HEK293 (cell line): ENCODE measurements around the gene NLRC4.

Experiments
- CTCF ChIA-PET: fragments of 350-600 bp; formaldehyde crosslinking; extraction: SDS; loops from one replicate; lab custom pipeline; 2021; ENCODE audit warnings: antibody characterized with exemption; lab: Yijun Ruan, JAX
- POLR2A ChIA-PET: fragments of 300-600 bp; formaldehyde crosslinking; extraction: SDS; loops from one replicate; lab custom pipeline; 2020; ENCODE audit warnings: antibody characterized with exemption, inconsistent platforms; lab: Yijun Ruan, JAX
- H3K27ac ChIP-seq: fragments of 200-500 bp; sonication (Bioruptor generic); 2 replicates; pipeline ENCODE4 v1.5.1; 2014; ENCODE audit warnings: low read depth, low read length, control low read depth, inconsistent platforms; ENCODE audit errors: extremely low read depth
- H3K36me3 ChIP-seq, 2 experiments: fragments of 200-500 bp in 1 of 2; sonication (Bioruptor generic) in 1 of 2; 1 replicate in 1 of 2; 2 replicates in 1 of 2; pipeline ENCODE4 v1.5.1; 2014 to 2017; ENCODE audit warnings: inconsistent platforms in 2 of 2, low read length in 2 of 2; ENCODE audit not compliant: control insufficient read depth in 2 of 2, insufficient read depth in 1 of 2
- H3K4me1 ChIP-seq: fragments of 200-500 bp; sonication (Bioruptor generic); 2 replicates; pipeline ENCODE4 v1.5.1; 2014; ENCODE audit warnings: mild to moderate bottlenecking, low read length, inconsistent platforms; ENCODE audit not compliant: control insufficient read depth, insufficient read depth
- H3K4me3 ChIP-seq: 2 replicates; pipeline ENCODE4 v1.5.1; 2011; ENCODE audit warnings: low read depth, mild to moderate bottlenecking, control low read depth, low read length, moderate library complexity
- H3K9me3 ChIP-seq: fragments of 200-500 bp; sonication (Bioruptor generic); 2 replicates; pipeline ENCODE4 v1.5.1; 2014; ENCODE audit warnings: low read depth, low read length, inconsistent platforms; ENCODE audit not compliant: control insufficient read depth, insufficient read depth
- HOXA7 ChIP-seq: sonication (generic); formaldehyde crosslinking; IDR thresholded peaks from 2 replicates; pipeline ENCODE4 v1.8.1; 2022; ENCODE audit warnings: missing genetic modification reagents, borderline replicate concordance
- ZNF501 ChIP-seq: fragments of 450-650 bp; formaldehyde crosslinking; IDR thresholded peaks from 2 replicates; pipeline ENCODE4 v1.5.1; 2016; ENCODE audit warnings: missing biosample characterization, missing genetic modification characterization
- ZNF561 ChIP-seq: fragments of 450-650 bp; IDR thresholded peaks from 2 replicates; pipeline ENCODE4 v1.5.1; 2018; ENCODE audit warnings: missing biosample characterization, missing genetic modification characterization, borderline replicate concordance

NLRC4 gene

GRCh38 chr2:32182667-32183066 lies 82.0 kb downstream of the NLRC4 start:
- ChIA-PET POLR2A (no interaction called here), CTCF (no interaction called here)
- TF ChIP-seq HOXA7 (CRISPR knock-in tag) (no peak), ZNF561 (tag by site-specific recombination) (no peak), ZNF501 (no peak)
- H3K4me3 ChIP-seq, result no peak overlapping the region
- H3K9me3 ChIP-seq, result no peaks in the 10 kb centered on the region
- no peaks in the 10 kb centered on the region for H3K4me1 ChIP-seq
- H3K36me3 ChIP-seq, result peaks cover 27 to 49% of the 10 kb centered on the region in 2 experiments; a peak in 2 of 3 replicates
- H3K27ac ChIP-seq, result no peak overlapping the region
